Measurements from ENCODE around the gene IL6R. TPM values are rescaled to one million over a fixed set of nuclear protein-coding genes. Genes with fewer than 3 reads are reported as not detected.

The IL6R gene
- total RNA-seq, 1 donor from 2014 or later, result 6.7 TPM

- no peak for DNase-seq (ENCODE audit: low spot score in 2 of 2)
- TF ChIP-seq CTCF (IDR thresholded peaks at IDR 0.05), result no peak
- no peak overlapping the region for H3K4me3 ChIP-seq
- H3K9me3 ChIP-seq, result no peaks in the 10 kb centered on the region
- H3K36me3 ChIP-seq, result no peaks in the 10 kb centered on the region
- no peaks in the 10 kb centered on the region for H3K4me1 ChIP-seq
- intact Hi-C loops (cut with DNase I), result no loop called here
- peaks cover 2% of the 10 kb centered on the region for H3K27me3 ChIP-seq
- no peak overlapping the region for H3K27ac ChIP-seq
These were observed 87.0 kb downstream of the IL6R start for GRCh38 chr1:154492115-154492514.

- H3K27ac ChIP-seq, result no peak overlapping the region
- intact Hi-C loops (cut with DNase I), result no loop called here
These were observed 88.1 kb downstream of the IL6R start for GRCh38 chr1:154493276-154493675.

GRCh38 chr1:154495496-154496273 is 90.5 kb downstream of the IL6R start:
- H3K9me3 ChIP-seq, result no peaks in the 10 kb centered on the region
- peaks cover 2% of the 10 kb centered on the region for H3K27me3 ChIP-seq
- DNase-seq (ENCODE audit: low spot score in 2 of 2), result no peak
- no peak overlapping the region for H3K27ac ChIP-seq
- no peaks in the 10 kb centered on the region for H3K4me1 ChIP-seq
- intact Hi-C loops (cut with DNase I), result no loop called here
- H3K36me3 ChIP-seq, result no peaks in the 10 kb centered on the region
- TF ChIP-seq CTCF (IDR thresholded peaks at IDR 0.05), result no peak
- no peak overlapping the region for H3K4me3 ChIP-seq

More at GRCh38 chr1:154493276-154493675, 88.1 kb downstream of the IL6R start:
- Histone ChIP-seq H3K9me3 (no peaks in the 10 kb centered on the region), H3K36me3 (no peaks in the 10 kb centered on the region), H3K27me3 (peaks cover 2% of the 10 kb centered on the region), H3K4me3 (no peak overlapping the region), H3K4me1 (no peaks in the 10 kb centered on the region)
- DNase-seq (ENCODE audit: low spot score in 2 of 2), result no peak
- no peak for TF ChIP-seq CTCF (IDR thresholded peaks at IDR 0.05)

GRCh38 chr1:154496383-154496782 is 91.2 kb downstream of the IL6R start:
- H3K27me3 ChIP-seq, result peaks cover 2% of the 10 kb centered on the region
- H3K9me3 ChIP-seq, result no peaks in the 10 kb centered on the region
- peaks cover under 1% of the 10 kb centered on the region in 2 donors for H3K4me1 ChIP-seq
- DNase-seq (ENCODE audit: low spot score in 2 of 2), result no peak
- no peak for TF ChIP-seq CTCF (IDR thresholded peaks at IDR 0.05)
- no peaks in the 10 kb centered on the region for H3K36me3 ChIP-seq
- no peak overlapping the region for H3K27ac ChIP-seq
- H3K4me3 ChIP-seq, result no peak overlapping the region
- intact Hi-C loops (cut with DNase I), result no loop called here

- no peak for TF ChIP-seq CTCF (IDR thresholded peaks at IDR 0.05)
- Histone ChIP-seq H3K4me3 (no peak overlapping the region), H3K4me1 (peaks cover 3 to 4% of the 10 kb centered on the region in 2 donors), H3K27ac (no peak overlapping the region), H3K27me3 (peaks cover 3% of the 10 kb centered on the region), H3K9me3 (no peaks in the 10 kb centered on the region), H3K36me3 (no peaks in the 10 kb centered on the region)
- intact Hi-C loops (cut with DNase I), result no loop called here
- DNase-seq (ENCODE audit: low spot score in 2 of 2), result no peak
These were observed 92.1 kb downstream of the IL6R start for GRCh38 chr1:154497026-154497806.
